GM23338 (cell line): ENCODE results near the gene NTM. TPM values are rescaled to one million over a fixed set of nuclear protein-coding genes. Genes with fewer than 3 reads are reported as not detected.

Source experiments
- ATAC-seq: fragments of 200-7000 bp; cut with Tn5 transposase; 3 replicates; pipeline ENCODE4 v1.9.1; 2020
- DNase-seq: peaks from one replicate; pipeline ENCODE4 v3.0.0-alpha.2; 2015; ENCODE audit warnings: low spot score
- H2AFZ ChIP-seq: fragments of 200-600 bp; sonication (generic); 2 replicates; pipeline ENCODE4 v1.8.0; 2016; ENCODE audit warnings: antibody characterized with exemption, mild to moderate bottlenecking, moderate library complexity
- H3F3A ChIP-seq: fragments of 200-600 bp; sonication (generic); replicated peaks from 2 replicates; pipeline ENCODE4 v1.8.0; 2017; ENCODE audit warnings: antibody characterized with exemption, mixed run types, low read depth
- H3K27ac ChIP-seq: fragments of 200-600 bp; sonication (generic); 2 replicates; pipeline ENCODE4 v1.6.1; 2016; ENCODE audit warnings: low read depth
- H3K27me3 ChIP-seq: fragments of 200-600 bp; sonication (generic); 2 replicates; pipeline ENCODE4 v1.8.0; 2016; ENCODE audit warnings: mild to moderate bottlenecking, mixed run types, moderate library complexity; ENCODE audit not compliant: insufficient read depth
- H3K36me3 ChIP-seq: fragments of 200-600 bp; sonication (generic); 2 replicates; pipeline ENCODE4 v1.8.0; 2016; ENCODE audit warnings: mild to moderate bottlenecking; ENCODE audit not compliant: insufficient read depth
- H3K4me1 ChIP-seq: fragments of 200-600 bp; sonication (generic); 2 replicates; pipeline ENCODE4 v1.8.0; 2016; ENCODE audit warnings: mild to moderate bottlenecking, moderate library complexity; ENCODE audit not compliant: insufficient read depth
- H3K4me2 ChIP-seq: fragments of 200-600 bp; sonication (generic); 2 replicates; pipeline ENCODE4 v1.7.1; 2017; ENCODE audit warnings: mixed run types
- H3K4me3 ChIP-seq: fragments of 200-600 bp; sonication (generic); 2 replicates; pipeline ENCODE4 v1.6.1; 2016; ENCODE audit warnings: mixed run types
- H3K79me2 ChIP-seq: fragments of 200-600 bp; sonication (generic); replicated peaks from 2 replicates; pipeline ENCODE4 v1.8.0; 2017; ENCODE audit warnings: mild to moderate bottlenecking; ENCODE audit not compliant: insufficient read depth
- H3K9me2 ChIP-seq: fragments of 200-600 bp; sonication (generic); 2 replicates; pipeline ENCODE4 v1.8.0; 2017; ENCODE audit not compliant: insufficient read depth
- H4K20me1 ChIP-seq: fragments of 200-600 bp; sonication (generic); replicated peaks from 2 replicates; pipeline ENCODE4 v1.8.0; 2017; ENCODE audit warnings: mild to moderate bottlenecking; ENCODE audit not compliant: insufficient read depth
- H3K27ac Mint-ChIP-seq: 2 replicates; pipeline ENCODE4 v1.8.0; 2020; ENCODE audit warnings: inconsistent platforms, mild to moderate bottlenecking, moderate library complexity, mixed read lengths
- H3K27me3 Mint-ChIP-seq: 3 replicates; pipeline ENCODE4 v1.8.0; 2022; ENCODE audit warnings: low read depth, mild to moderate bottlenecking, moderate library complexity, mixed read lengths, inconsistent platforms; ENCODE audit not compliant: insufficient read depth, poor library complexity
- H3K36me3 Mint-ChIP-seq: 3 replicates; pipeline ENCODE4 v1.8.0; 2021; ENCODE audit warnings: low read depth, mild to moderate bottlenecking, inconsistent platforms, moderate library complexity, mixed read lengths
- H3K4me1 Mint-ChIP-seq: 3 replicates; pipeline ENCODE4 v1.8.0; 2020; ENCODE audit warnings: mild to moderate bottlenecking, inconsistent platforms, mixed read lengths
- H3K4me3 Mint-ChIP-seq: 3 replicates; pipeline ENCODE4 v1.8.0; 2021; ENCODE audit warnings: moderate library complexity, mild to moderate bottlenecking, inconsistent platforms, mixed read lengths
- H3K9me3 Mint-ChIP-seq: 3 replicates; pipeline ENCODE4 v1.8.0; 2020; ENCODE audit warnings: moderate library complexity, mild to moderate bottlenecking, inconsistent platforms, mixed read lengths
- CREB1 ChIP-seq: fragments of 250-450 bp; sonication (Bioruptor Pico); IDR thresholded peaks from 2 replicates; pipeline ENCODE4 v1.5.0; 2020; ENCODE audit warnings: low read depth, mild to moderate bottlenecking, moderate library complexity
- ETS1 ChIP-seq: IDR thresholded peaks from 2 replicates; pipeline ENCODE4 v1.6.1; 2016; ENCODE audit warnings: antibody characterized with exemption
- EZH2 ChIP-seq: fragments of 200-600 bp; sonication (generic); IDR thresholded peaks from one replicate; pipeline ENCODE4 v1.8.0; 2017; ENCODE audit warnings: antibody characterized with exemption, mild to moderate bottlenecking, low read depth; ENCODE audit not compliant: unreplicated experiment
- EZH2phosphoT487 ChIP-seq: fragments of 200-600 bp; sonication (generic); IDR thresholded peaks from one replicate; pipeline ENCODE4 v1.8.1; 2018; ENCODE audit warnings: antibody characterized with exemption; ENCODE audit not compliant: unreplicated experiment
- JUNB ChIP-seq: IDR thresholded peaks from one replicate; pipeline ENCODE4 v1.6.1; 2016; ENCODE audit warnings: antibody characterized with exemption; ENCODE audit not compliant: unreplicated experiment
- NANOG ChIP-seq: IDR thresholded peaks from 2 replicates; pipeline ENCODE4 v1.6.1; 2016; ENCODE audit warnings: antibody characterized with exemption, borderline replicate concordance
- POLR2AphosphoS5 ChIP-seq: IDR thresholded peaks from 2 replicates; pipeline ENCODE4 v1.6.1; 2016; ENCODE audit warnings: antibody characterized with exemption, low read depth
- STAT1 ChIP-seq: IDR thresholded peaks from one replicate; pipeline ENCODE4 v1.6.1; 2016; ENCODE audit warnings: antibody characterized with exemption; ENCODE audit not compliant: unreplicated experiment
- ZNF114 ChIP-seq: fragments of 250-450 bp; sonication (Bioruptor Pico); IDR thresholded peaks from 2 replicates; pipeline ENCODE4 v1.5.0; 2020; ENCODE audit warnings: mild to moderate bottlenecking, moderate library complexity
- ZNF331 ChIP-seq: fragments of 250-450 bp; sonication (Bioruptor Pico); IDR thresholded peaks from 2 replicates; pipeline ENCODE4 v1.5.0; 2020; ENCODE audit warnings: low read depth, mild to moderate bottlenecking, moderate library complexity
- polyA plus RNA-seq: library from polyadenylated mRNA; unstranded; fragments of >200 nt; fragmentation: Nextera tagmentation; extraction: Ambion mirVana; gene quantifications from 2 replicates; pipeline ENCODE4 v1.2.1, GENCODE V29; 2016
- total RNA-seq: library from RNA; depleted of rRNA; stranded (reverse); fragments of >200 nt; shearing (Covaris generic); gene quantifications from 2 replicates; pipeline ENCODE4 v1.2.3, GENCODE V29; 2014
- TF ChIP-seq, protein P1 (sequence below): IDR thresholded peaks from one replicate; pipeline ENCODE4 v1.6.1; 2018; ENCODE audit warnings: antibody characterized with exemption; ENCODE audit not compliant: unreplicated experiment

NTM gene
- total and polyA plus RNA-seq, 2 experiments from 2014 or later: 10.6 to 14.6 TPM

DNA sequence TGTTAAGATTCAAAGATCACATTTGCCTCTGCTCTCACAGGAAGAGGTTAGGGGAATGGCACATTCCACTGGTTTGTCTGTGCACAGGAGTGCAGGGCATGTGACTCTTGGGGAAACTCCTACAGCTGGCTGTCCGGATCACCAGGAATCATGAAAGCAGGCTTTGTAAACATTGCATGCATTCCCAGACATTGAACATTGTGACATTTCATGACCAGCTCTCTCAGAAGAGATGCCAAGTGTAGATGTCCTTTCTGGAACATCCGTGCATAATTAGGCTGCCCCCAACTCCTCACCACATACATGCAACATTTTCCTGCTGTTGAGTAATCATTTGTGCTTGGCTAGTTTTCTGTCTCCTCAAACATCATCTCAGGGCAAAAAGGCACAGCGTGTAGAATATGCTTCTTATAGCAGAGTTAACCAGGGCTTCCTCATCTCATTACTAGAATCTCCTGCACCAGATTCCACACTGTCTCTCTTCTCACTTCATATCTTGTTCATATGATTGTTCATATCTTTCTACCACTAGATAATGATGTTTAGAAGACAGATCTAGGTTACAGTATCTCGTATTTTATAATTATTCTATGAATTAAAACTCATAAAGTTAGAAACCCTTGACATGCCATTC, 694.7 kb downstream of the NTM start:
- Histone ChIP-seq H3K36me3 (no peaks in the 10 kb centered on the region), H3K4me1 (no peaks in the 10 kb centered on the region), H3K9me2 (0 out of 2 replicates have a peak, but pooled peaks cover 15% of the 10 kb centered on the region), H3K4me2 (no peak overlapping the region), H3K27ac (no peak overlapping the region), H3K27me3 (no peaks in the 10 kb centered on the region), H3K4me3 (no peak overlapping the region), H3K79me2 (no peaks in the 10 kb centered on the region), H2AFZ (no peak overlapping the region), H4K20me1 (no peaks in the 10 kb centered on the region), H3F3A (no peaks in the 10 kb centered on the region)
- Mint-ChIP-seq H3K4me1 (peaks cover 10% of the 10 kb centered on the region), H3K27ac (no peak overlapping the region), H3K27me3 (peaks cover 7% of the 10 kb centered on the region), H3K9me3 (peaks cover 10% of the 10 kb centered on the region; the same call in 2 of the 3 replicates), H3K36me3 (peaks cover 8% of the 10 kb centered on the region), H3K4me3 (no peak overlapping the region)
- no peak for TF ChIP-seq ZNF114 (CRISPR knock-in tag)
- TF ChIP-seq CREB1 (CRISPR knock-in tag): no peak
- TF ChIP-seq STAT1: no peak
- no peak for TF ChIP-seq NANOG
- TF ChIP-seq POLR2AphosphoS5: no peak
- TF ChIP-seq JUNB: no peak
- TF ChIP-seq EZH2: no peak
- no peak for TF ChIP-seq ZNF331
- TF ChIP-seq, protein P1, sequence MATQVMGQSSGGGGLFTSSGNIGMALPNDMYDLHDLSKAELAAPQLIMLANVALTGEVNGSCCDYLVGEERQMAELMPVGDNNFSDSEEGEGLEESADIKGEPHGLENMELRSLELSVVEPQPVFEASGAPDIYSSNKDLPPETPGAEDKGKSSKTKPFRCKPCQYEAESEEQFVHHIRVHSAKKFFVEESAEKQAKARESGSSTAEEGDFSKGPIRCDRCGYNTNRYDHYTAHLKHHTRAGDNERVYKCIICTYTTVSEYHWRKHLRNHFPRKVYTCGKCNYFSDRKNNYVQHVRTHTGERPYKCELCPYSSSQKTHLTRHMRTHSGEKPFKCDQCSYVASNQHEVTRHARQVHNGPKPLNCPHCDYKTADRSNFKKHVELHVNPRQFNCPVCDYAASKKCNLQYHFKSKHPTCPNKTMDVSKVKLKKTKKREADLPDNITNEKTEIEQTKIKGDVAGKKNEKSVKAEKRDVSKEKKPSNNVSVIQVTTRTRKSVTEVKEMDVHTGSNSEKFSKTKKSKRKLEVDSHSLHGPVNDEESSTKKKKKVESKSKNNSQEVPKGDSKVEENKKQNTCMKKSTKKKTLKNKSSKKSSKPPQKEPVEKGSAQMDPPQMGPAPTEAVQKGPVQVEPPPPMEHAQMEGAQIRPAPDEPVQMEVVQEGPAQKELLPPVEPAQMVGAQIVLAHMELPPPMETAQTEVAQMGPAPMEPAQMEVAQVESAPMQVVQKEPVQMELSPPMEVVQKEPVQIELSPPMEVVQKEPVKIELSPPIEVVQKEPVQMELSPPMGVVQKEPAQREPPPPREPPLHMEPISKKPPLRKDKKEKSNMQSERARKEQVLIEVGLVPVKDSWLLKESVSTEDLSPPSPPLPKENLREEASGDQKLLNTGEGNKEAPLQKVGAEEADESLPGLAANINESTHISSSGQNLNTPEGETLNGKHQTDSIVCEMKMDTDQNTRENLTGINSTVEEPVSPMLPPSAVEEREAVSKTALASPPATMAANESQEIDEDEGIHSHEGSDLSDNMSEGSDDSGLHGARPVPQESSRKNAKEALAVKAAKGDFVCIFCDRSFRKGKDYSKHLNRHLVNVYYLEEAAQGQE: no peak
- no peak for TF ChIP-seq EZH2phosphoT487
- ATAC-seq (no peak), DNase-seq (no peak)

DNA sequence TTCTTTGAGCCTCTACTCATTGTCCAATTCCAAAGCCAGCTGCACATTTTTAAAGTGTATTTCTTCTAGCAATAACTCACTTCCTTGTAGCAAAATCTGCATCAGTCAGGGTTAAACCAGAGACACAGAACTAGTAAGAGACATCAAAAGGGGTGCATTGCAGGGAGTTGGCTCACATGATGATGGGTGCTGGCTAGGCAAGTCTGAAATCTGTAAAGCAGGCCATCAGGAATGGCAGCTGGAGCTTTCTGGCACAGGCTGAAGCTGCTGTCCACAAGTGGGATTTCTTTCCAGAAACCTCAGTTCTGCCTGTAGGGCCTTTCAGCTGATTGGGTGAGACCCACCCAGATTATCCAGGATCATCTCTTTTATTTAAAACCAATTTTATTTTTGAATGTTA, 698.1 kb downstream of the NTM start:
- Histone ChIP-seq H3F3A (no peaks in the 10 kb centered on the region), H3K9me2 (0 out of 2 replicates have a peak, but pooled peaks cover 9% of the 10 kb centered on the region), H4K20me1 (no peaks in the 10 kb centered on the region), H3K4me3 (no peak overlapping the region), H3K4me1 (peaks cover 7% of the 10 kb centered on the region; the same call in 1 of the 2 replicates), H3K27me3 (no peaks in the 10 kb centered on the region), H3K36me3 (no peaks in the 10 kb centered on the region), H3K79me2 (no peaks in the 10 kb centered on the region), H2AFZ (no peak overlapping the region), H3K4me2 (no peak overlapping the region), H3K27ac (no peak overlapping the region)
- H3K27ac Mint-ChIP-seq: no peak overlapping the region
- H3K4me1 Mint-ChIP-seq: peaks cover 12% of the 10 kb centered on the region
- DNase-seq (no peak), ATAC-seq (no peak)
- H3K36me3 Mint-ChIP-seq: peaks cover 8% of the 10 kb centered on the region
- peaks cover 10% of the 10 kb centered on the region; the same call in 2 of the 3 replicates for H3K9me3 Mint-ChIP-seq
- H3K27me3 Mint-ChIP-seq: no peaks in the 10 kb centered on the region
- no peak overlapping the region for H3K4me3 Mint-ChIP-seq
- TF ChIP-seq JUNB: no peak
- TF ChIP-seq ZNF114 (CRISPR knock-in tag): no peak
- TF ChIP-seq EZH2phosphoT487: no peak
- TF ChIP-seq ETS1: no peak
- TF ChIP-seq EZH2: no peak
